ENCODE measurements around the gene ZDBF2. TPM values are rescaled to one million over a fixed set of nuclear protein-coding genes. Genes with fewer than 3 reads are reported as not detected.
"Not testable (repeated sequence)": the region's sequence is repeated elsewhere in the genome, so short reads cannot be mapped to it uniquely, and the experiment has no call there.

ZDBF2 gene
- total and polyA plus RNA-seq, 2 of the 8 experiments (the other 6 are each of a cell fraction or from before 2014, with no cell fraction given), result 1.5 to 17.2 TPM

- H3K4me3 ChIP-seq (ENCODE audit: extremely low read depth in 1 of 4, insufficient read depth in 2 of 4, low read depth in 3 of 4, low read length in 4 of 4); H3K23me2 ChIP-seq (ENCODE audit: low read depth, low read length); H3K4ac ChIP-seq (replicated peaks; ENCODE audit: insufficient read length, low read depth, low read length); FAIRE-seq; H2BK120ac ChIP-seq (replicated peaks; ENCODE audit: low read depth, low read length); H3K18ac ChIP-seq (ENCODE audit: extremely low read depth, low read length); H4K91ac ChIP-seq (replicated peaks; ENCODE audit: insufficient read length, low read length); H3K23ac ChIP-seq (ENCODE audit: insufficient read length); H2AFZ ChIP-seq (ENCODE audit: low read length); H2BK20ac ChIP-seq (ENCODE audit: low read length); H4K8ac ChIP-seq (ENCODE audit: extremely low read depth, insufficient read depth, low read length); H3K79me2 ChIP-seq (ENCODE audit: control insufficient read depth in 1 of 2, insufficient read depth in 2 of 2, low read length in 2 of 2); H4K20me1 ChIP-seq (replicated peaks in 1 of 2; ENCODE audit: control insufficient read depth in 1 of 2, insufficient read depth in 2 of 2, low read length in 2 of 2); H3K27me3 ChIP-seq (replicated peaks in 1 of 4; ENCODE audit: control insufficient read depth in 3 of 4, extremely low read depth in 1 of 4, insufficient read depth in 3 of 4, low read length in 3 of 4); H3K4me2 ChIP-seq (ENCODE audit: insufficient read depth in 1 of 2, low read depth in 2 of 2, low read length in 2 of 2); H4K5ac ChIP-seq (ENCODE audit: insufficient read length, low read depth, low read length); H3K79me1 ChIP-seq (ENCODE audit: low read depth, low read length); H3K14ac ChIP-seq (ENCODE audit: insufficient read length); H2BK5ac ChIP-seq (ENCODE audit: low read depth, low read length); H3K27ac ChIP-seq (ENCODE audit: low read depth, low read length); CTCF ChIA-PET (ENCODE audit: partially characterized antibody); H3K9ac ChIP-seq (replicated peaks in 1 of 4; ENCODE audit: extremely low read depth in 1 of 4, low read depth in 3 of 4, low read length in 3 of 4); H3K36me3 ChIP-seq (ENCODE audit: control insufficient read depth in 2 of 4, insufficient read depth in 4 of 4, low read length in 3 of 4); H2AK5ac ChIP-seq (ENCODE audit: low read depth, low read length); H2BK12ac ChIP-seq (ENCODE audit: low read depth, low read length); H2BK15ac ChIP-seq (ENCODE audit: low read length); H3K56ac ChIP-seq (replicated peaks; ENCODE audit: insufficient read length, low read depth, low read length); POLR2A ChIA-PET (ENCODE audit: partially characterized antibody); H3K9me3 ChIP-seq (ENCODE audit: insufficient read depth in 2 of 2, low read depth in 1 of 2, low read length in 1 of 2); H3K4me1 ChIP-seq (replicated peaks in 1 of 4; ENCODE audit: control insufficient read depth in 3 of 4, insufficient read depth in 4 of 4, low read length in 3 of 4); DNase-seq (ENCODE audit: low read depth in 1 of 2, low spot score in 2 of 2): not testable (repeated sequence)
- WGBS, 2 experiments (ENCODE audit: extremely low coverage in 1 of 2, insufficient coverage in 1 of 2, insufficient read length in 1 of 2, insufficient replicate concordance in 2 of 2, low coverage in 1 of 2, low lambda C conversion rate in 2 of 2, missing lambda C conversion rate in 1 of 2), result no CpG with 5 or more reads among the region's 29 CpGs
Measured at GRCh38 chr2:206356840-206357239, 82.4 kb downstream of the ZDBF2 start.

GRCh38 chr2:206360840-206361239 is 86.4 kb downstream of the ZDBF2 start:
- H2BK15ac ChIP-seq (ENCODE audit: low read length); POLR2A ChIA-PET (ENCODE audit: partially characterized antibody); H2AK5ac ChIP-seq (ENCODE audit: low read depth, low read length); H3K23me2 ChIP-seq (ENCODE audit: low read depth, low read length); H3K23ac ChIP-seq (ENCODE audit: insufficient read length); H2BK20ac ChIP-seq (ENCODE audit: low read length); H3K4me1 ChIP-seq (replicated peaks in 1 of 4; ENCODE audit: control insufficient read depth in 3 of 4, insufficient read depth in 4 of 4, low read length in 3 of 4); H3K27me3 ChIP-seq (replicated peaks in 1 of 4; ENCODE audit: control insufficient read depth in 3 of 4, extremely low read depth in 1 of 4, insufficient read depth in 3 of 4, low read length in 3 of 4); H3K9ac ChIP-seq (replicated peaks in 1 of 4; ENCODE audit: extremely low read depth in 1 of 4, low read depth in 3 of 4, low read length in 3 of 4); H2AFZ ChIP-seq (ENCODE audit: low read length); CTCF ChIA-PET (ENCODE audit: partially characterized antibody); H4K91ac ChIP-seq (replicated peaks; ENCODE audit: insufficient read length, low read length); H2BK120ac ChIP-seq (replicated peaks; ENCODE audit: low read depth, low read length); H3K4me3 ChIP-seq (ENCODE audit: extremely low read depth in 1 of 4, insufficient read depth in 2 of 4, low read depth in 3 of 4, low read length in 4 of 4); H3K79me1 ChIP-seq (ENCODE audit: low read depth, low read length); H3K14ac ChIP-seq (ENCODE audit: insufficient read length); H3K56ac ChIP-seq (replicated peaks; ENCODE audit: insufficient read length, low read depth, low read length); H4K20me1 ChIP-seq (replicated peaks in 1 of 2; ENCODE audit: control insufficient read depth in 1 of 2, insufficient read depth in 2 of 2, low read length in 2 of 2); H3K36me3 ChIP-seq (ENCODE audit: control insufficient read depth in 2 of 4, insufficient read depth in 4 of 4, low read length in 3 of 4); H3K9me3 ChIP-seq (ENCODE audit: insufficient read depth in 2 of 2, low read depth in 1 of 2, low read length in 1 of 2); H3K4ac ChIP-seq (replicated peaks; ENCODE audit: insufficient read length, low read depth, low read length); DNase-seq (ENCODE audit: low read depth in 1 of 2, low spot score in 2 of 2); H3K79me2 ChIP-seq (ENCODE audit: control insufficient read depth in 1 of 2, insufficient read depth in 2 of 2, low read length in 2 of 2); H4K5ac ChIP-seq (ENCODE audit: insufficient read length, low read depth, low read length); H4K8ac ChIP-seq (ENCODE audit: extremely low read depth, insufficient read depth, low read length); H2BK5ac ChIP-seq (ENCODE audit: low read depth, low read length); FAIRE-seq; H2BK12ac ChIP-seq (ENCODE audit: low read depth, low read length); H3K27ac ChIP-seq (ENCODE audit: low read depth, low read length); H3K18ac ChIP-seq (ENCODE audit: extremely low read depth, low read length); H3K4me2 ChIP-seq (ENCODE audit: insufficient read depth in 1 of 2, low read depth in 2 of 2, low read length in 2 of 2): not testable (repeated sequence)
- 88% methylated on average over 5 of the region's 5 CpGs; no CpG with 5 or more reads in 1 of the 2 experiments for WGBS, 2 experiments (ENCODE audit: extremely low coverage in 1 of 2, insufficient coverage in 1 of 2, insufficient read length in 1 of 2, insufficient replicate concordance in 2 of 2, low coverage in 1 of 2, low lambda C conversion rate in 2 of 2, missing lambda C conversion rate in 1 of 2)

Data from H1 (cell line).